Suppressor macrophage treated with lipopolysaccharide for 4 hours (primary cell): ENCODE results near the gene ZNF579.

Experiments
- DNase-seq: peaks from one replicate; pipeline ENCODE4 v3.0.0-alpha.2; 2020

Gene ZNF579

GRCh38 chr19:55567708-55568328 lies 12.8 kb downstream of the ZNF579 start:
- no peak for DNase-seq

GRCh38 chr19:55566823-55567222 lies 13.8 kb downstream of the ZNF579 start:
- no peak for DNase-seq

- no peak for DNase-seq
Observed at GRCh38 chr19:55563261-55563690, 17.4 kb downstream of the ZNF579 start.

GRCh38 chr19:55559684-55560083 lies 21.0 kb downstream of the ZNF579 start:
- no peak for DNase-seq

- no peak for DNase-seq
Observed at GRCh38 chr19:55554741-55555152, 25.9 kb downstream of the ZNF579 start.

- no peak for DNase-seq
Observed at GRCh38 chr19:55554302-55554701, 26.3 kb downstream of the ZNF579 start.

- no peak for DNase-seq
Observed at GRCh38 chr19:55553217-55554182, 27.1 kb downstream of the ZNF579 start.

GRCh38 chr19:55552620-55553019 lies 28.0 kb downstream of the ZNF579 start:
- no peak for DNase-seq

- no peak for DNase-seq
Observed at GRCh38 chr19:55552206-55552605, 28.4 kb downstream of the ZNF579 start.

- DNase-seq: no peak
Observed at GRCh38 chr19:55550321-55550650, 30.4 kb downstream of the ZNF579 start.

- no peak for DNase-seq
Observed at GRCh38 chr19:55549500-55550320, 30.9 kb downstream of the ZNF579 start.

- peak; percentile 87 for DNase-seq
Observed at GRCh38 chr19:55546822-55547614, 33.6 kb downstream of the ZNF579 start.

- DNase-seq: no peak
Observed at GRCh38 chr19:55546011-55546410, 34.6 kb downstream of the ZNF579 start.

GRCh38 chr19:55545443-55545842 lies 35.2 kb downstream of the ZNF579 start, which contains the start of gene SBK3:
Gene SBK3 (minus strand): TSS chr19:55545543. CDS start chr19:55545543, 0 bp downstream.
- no peak for DNase-seq

- DNase-seq: no peak
Observed at GRCh38 chr19:55544776-55545439, 35.7 kb downstream of the ZNF579 start.

- DNase-seq: no peak
Observed at GRCh38 chr19:55544014-55544413, 36.6 kb downstream of the ZNF579 start.

GRCh38 chr19:55543567-55543966 lies 37.1 kb downstream of the ZNF579 start:
- DNase-seq: no peak

GRCh38 chr19:55542292-55542855 lies 38.3 kb downstream of the ZNF579 start:
- DNase-seq: no peak

GRCh38 chr19:55541091-55541490 lies 39.6 kb downstream of the ZNF579 start:
- no peak for DNase-seq

- DNase-seq: no peak
Observed at GRCh38 chr19:55540619-55541018, 40.0 kb downstream of the ZNF579 start.
